ENCODE data around the gene TRIM28.

GRCh38 chr19:58563823-58564222 lies 20.0 kb downstream of the TRIM28 start:
- TF ChIP-seq CTCF (IDR thresholded peaks at IDR 0.05) (no peak), POLR2A (IDR thresholded peaks at IDR 0.05) (no peak), EP300 (IDR thresholded peaks at IDR 0.05) (no peak), POLR2AphosphoS5 (IDR thresholded peaks at IDR 0.05) (no peak)
